Measurements from ENCODE around the gene SP100. TPM values are rescaled to one million over a fixed set of nuclear protein-coding genes. Genes with fewer than 3 reads are reported as not detected.

SP100 gene
- total and polyA plus RNA-seq, 2 donors = 69.2 to 97.7 TPM

GRCh38 chr2:230575642-230576324, 159.8 kb downstream of the SP100 start:
- no peaks in the 10 kb centered on the region for H3K27me3 ChIP-seq (ENCODE audit: control insufficient read depth in 2 of 2, insufficient read depth in 1 of 2, low read length in 1 of 2)
- H3K4me3 ChIP-seq (ENCODE audit: low read length in 2 of 2) = no peak overlapping the region
- 85% methylated on average over 9 of the region's 9 CpGs for WGBS
- no peaks in the 10 kb centered on the region for H3K4me1 ChIP-seq (ENCODE audit: control insufficient read depth in 2 of 2, insufficient read depth in 2 of 2, low read length in 2 of 2)
- DNase-seq (ENCODE audit: low read depth in 6 of 9, low spot score in 9 of 9) = peak in 1 of 9 donors; percentile 22
- no peak overlapping the region for H3K27ac ChIP-seq (ENCODE audit: low read depth in 1 of 2, low read length in 1 of 2)
- peaks cover 0 to 14% of the 10 kb centered on the region in 2 donors for H3K9me3 ChIP-seq (ENCODE audit: control insufficient read depth in 2 of 2, insufficient read depth in 1 of 2, low read length in 1 of 2)
- H3K36me3 ChIP-seq (ENCODE audit: control insufficient read depth in 2 of 2, insufficient read depth in 2 of 2, low read length in 1 of 2) = no peaks in the 10 kb centered on the region

GRCh38 chr2:230577114-230577513, 161.1 kb downstream of the SP100 start:
- DNase-seq (ENCODE audit: low read depth in 6 of 9, low spot score in 9 of 9) = no peak
- peaks cover 0 to 6% of the 10 kb centered on the region in 2 donors for H3K9me3 ChIP-seq (ENCODE audit: control insufficient read depth in 2 of 2, insufficient read depth in 1 of 2, low read length in 1 of 2)
- 86% methylated on average over 6 of the region's 6 CpGs for WGBS

GRCh38 chr2:230578106-230578505, 162.1 kb downstream of the SP100 start:
- H3K4me1 ChIP-seq (ENCODE audit: control insufficient read depth in 2 of 2, insufficient read depth in 2 of 2, low read length in 2 of 2) = no peaks in the 10 kb centered on the region
- DNase-seq (ENCODE audit: low read depth in 6 of 9, low spot score in 9 of 9) = no peak
- H3K4me3 ChIP-seq (ENCODE audit: low read length in 2 of 2) = no peak overlapping the region
- H3K27ac ChIP-seq (ENCODE audit: low read depth in 1 of 2, low read length in 1 of 2) = no peak overlapping the region
- H3K36me3 ChIP-seq (ENCODE audit: control insufficient read depth in 2 of 2, insufficient read depth in 2 of 2, low read length in 1 of 2) = no peaks in the 10 kb centered on the region
- H3K9me3 ChIP-seq (ENCODE audit: control insufficient read depth in 2 of 2, insufficient read depth in 1 of 2, low read length in 1 of 2) = peaks cover 0 to 6% of the 10 kb centered on the region in 2 donors
- 25% methylated on average over 2 of the region's 2 CpGs for WGBS
- no peaks in the 10 kb centered on the region for H3K27me3 ChIP-seq (ENCODE audit: control insufficient read depth in 2 of 2, insufficient read depth in 1 of 2, low read length in 1 of 2)

More at GRCh38 chr2:230577114-230577513, 161.1 kb downstream of the SP100 start:
- H3K27ac ChIP-seq (ENCODE audit: low read depth in 1 of 2, low read length in 1 of 2) = no peak overlapping the region
- no peak overlapping the region for H3K4me3 ChIP-seq (ENCODE audit: low read length in 2 of 2)
- no peaks in the 10 kb centered on the region for H3K36me3 ChIP-seq (ENCODE audit: control insufficient read depth in 2 of 2, insufficient read depth in 2 of 2, low read length in 1 of 2)
- no peaks in the 10 kb centered on the region for H3K4me1 ChIP-seq (ENCODE audit: control insufficient read depth in 2 of 2, insufficient read depth in 2 of 2, low read length in 2 of 2)
- H3K27me3 ChIP-seq (ENCODE audit: control insufficient read depth in 2 of 2, insufficient read depth in 1 of 2, low read length in 1 of 2) = no peaks in the 10 kb centered on the region

DNA sequence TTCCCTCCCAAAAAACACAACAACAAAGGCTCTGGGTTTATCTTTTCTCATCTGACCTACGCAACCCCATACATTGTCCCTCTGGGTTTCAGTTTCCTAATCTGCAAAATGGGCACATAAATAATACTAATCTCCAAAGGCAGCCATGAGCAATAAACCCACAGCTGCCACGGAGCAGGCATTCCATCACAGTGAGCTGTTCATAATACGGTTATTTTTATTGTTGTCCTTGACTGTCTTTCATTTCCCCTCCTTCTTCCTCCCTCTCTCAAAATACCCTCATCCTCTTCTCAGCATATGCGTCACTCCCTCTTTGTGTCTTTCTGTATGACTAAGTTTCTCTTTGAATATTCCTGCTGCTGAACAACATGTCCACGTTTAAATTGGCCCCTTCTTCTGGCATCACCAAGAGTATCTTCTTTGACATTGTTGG, 166.9 kb downstream of the SP100 start:
- Histone ChIP-seq H3K4me1 (ENCODE audit: control insufficient read depth in 2 of 2, insufficient read depth in 2 of 2, low read length in 2 of 2) (no peaks in the 10 kb centered on the region), H3K9me3 (ENCODE audit: control insufficient read depth in 2 of 2, insufficient read depth in 1 of 2, low read length in 1 of 2) (no peaks in the 10 kb centered on the region), H3K27me3 (ENCODE audit: control insufficient read depth in 2 of 2, insufficient read depth in 1 of 2, low read length in 1 of 2) (no peaks in the 10 kb centered on the region), H3K4me3 (ENCODE audit: low read length in 2 of 2) (no peak overlapping the region), H3K36me3 (ENCODE audit: control insufficient read depth in 2 of 2, insufficient read depth in 2 of 2, low read length in 1 of 2) (no peaks in the 10 kb centered on the region), H3K27ac (ENCODE audit: low read depth in 1 of 2, low read length in 1 of 2) (no peak overlapping the region)
- no peak for DNase-seq (ENCODE audit: low read depth in 6 of 9, low spot score in 9 of 9)
- 93% methylated on average over 5 of the region's 5 CpGs for WGBS

- WGBS = 94% methylated on average over 2 of the region's 2 CpGs
- no peak overlapping the region for H3K4me3 ChIP-seq (ENCODE audit: low read length in 2 of 2)
- no peak for DNase-seq (ENCODE audit: low read depth in 6 of 9, low spot score in 9 of 9)
- no peaks in the 10 kb centered on the region for H3K27me3 ChIP-seq (ENCODE audit: control insufficient read depth in 2 of 2, insufficient read depth in 1 of 2, low read length in 1 of 2)
- H3K4me1 ChIP-seq (ENCODE audit: control insufficient read depth in 2 of 2, insufficient read depth in 2 of 2, low read length in 2 of 2) = no peaks in the 10 kb centered on the region
- H3K9me3 ChIP-seq (ENCODE audit: control insufficient read depth in 2 of 2, insufficient read depth in 1 of 2, low read length in 1 of 2) = no peaks in the 10 kb centered on the region
- no peaks in the 10 kb centered on the region for H3K36me3 ChIP-seq (ENCODE audit: control insufficient read depth in 2 of 2, insufficient read depth in 2 of 2, low read length in 1 of 2)
- H3K27ac ChIP-seq (ENCODE audit: low read depth in 1 of 2, low read length in 1 of 2) = no peak overlapping the region
Measured at GRCh38 chr2:230583581-230583980, 167.6 kb downstream of the SP100 start.

GRCh38 chr2:230586328-230586982, 170.5 kb downstream of the SP100 start:
- 94% methylated on average over 2 of the region's 2 CpGs for WGBS
- DNase-seq (ENCODE audit: low read depth in 6 of 9, low spot score in 9 of 9) = no peak
- no peak overlapping the region for H3K4me3 ChIP-seq (ENCODE audit: low read length in 2 of 2)

DNA sequence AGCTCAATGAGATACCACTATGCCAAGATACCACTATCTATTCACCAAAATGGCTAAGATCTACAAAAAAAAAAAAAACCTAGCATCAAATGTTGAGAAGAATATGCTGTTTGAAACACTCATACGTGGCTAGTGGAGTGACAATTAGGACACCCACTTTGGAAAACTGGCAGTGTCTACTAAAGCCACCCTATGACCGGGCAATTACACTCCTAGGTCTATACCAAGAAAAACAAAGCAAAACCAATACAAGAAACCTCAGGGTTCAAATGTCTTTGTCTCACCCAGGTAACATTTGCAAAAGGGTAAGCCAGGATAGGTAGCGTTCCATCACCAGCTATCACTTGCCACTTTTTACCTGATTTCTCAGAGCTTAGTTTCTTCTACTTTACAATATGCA, 173.0 kb downstream of the SP100 start:
- Histone ChIP-seq H3K9me3 (ENCODE audit: control insufficient read depth in 2 of 2, insufficient read depth in 1 of 2, low read length in 1 of 2) (no peaks in the 10 kb centered on the region), H3K36me3 (ENCODE audit: control insufficient read depth in 2 of 2, insufficient read depth in 2 of 2, low read length in 1 of 2) (no peaks in the 10 kb centered on the region), H3K27ac (ENCODE audit: low read depth in 1 of 2, low read length in 1 of 2) (no peak overlapping the region), H3K27me3 (ENCODE audit: control insufficient read depth in 2 of 2, insufficient read depth in 1 of 2, low read length in 1 of 2) (no peaks in the 10 kb centered on the region), H3K4me3 (ENCODE audit: low read length in 2 of 2) (no peak overlapping the region), H3K4me1 (ENCODE audit: control insufficient read depth in 2 of 2, insufficient read depth in 2 of 2, low read length in 2 of 2) (peaks cover 0 to 10% of the 10 kb centered on the region in 2 donors)
- no peak for DNase-seq (ENCODE audit: low read depth in 6 of 9, low spot score in 9 of 9)
- 98% methylated on average over 3 of the region's 3 CpGs for WGBS

More at GRCh38 chr2:230586328-230586982, 170.5 kb downstream of the SP100 start:
- no peaks in the 10 kb centered on the region for H3K4me1 ChIP-seq (ENCODE audit: control insufficient read depth in 2 of 2, insufficient read depth in 2 of 2, low read length in 2 of 2)
- no peaks in the 10 kb centered on the region for H3K27me3 ChIP-seq (ENCODE audit: control insufficient read depth in 2 of 2, insufficient read depth in 1 of 2, low read length in 1 of 2)
- H3K27ac ChIP-seq (ENCODE audit: low read depth in 1 of 2, low read length in 1 of 2) = no peak overlapping the region
- H3K36me3 ChIP-seq (ENCODE audit: control insufficient read depth in 2 of 2, insufficient read depth in 2 of 2, low read length in 1 of 2) = no peaks in the 10 kb centered on the region
- no peaks in the 10 kb centered on the region for H3K9me3 ChIP-seq (ENCODE audit: control insufficient read depth in 2 of 2, insufficient read depth in 1 of 2, low read length in 1 of 2)

GRCh38 chr2:230589497-230590015, 173.6 kb downstream of the SP100 start:
- no peak for DNase-seq (ENCODE audit: low read depth in 6 of 9, low spot score in 9 of 9)
- Histone ChIP-seq H3K4me3 (ENCODE audit: low read length in 2 of 2) (no peak overlapping the region), H3K9me3 (ENCODE audit: control insufficient read depth in 2 of 2, insufficient read depth in 1 of 2, low read length in 1 of 2) (no peaks in the 10 kb centered on the region), H3K4me1 (ENCODE audit: control insufficient read depth in 2 of 2, insufficient read depth in 2 of 2, low read length in 2 of 2) (peaks cover 0 to 10% of the 10 kb centered on the region in 2 donors), H3K27ac (ENCODE audit: low read depth in 1 of 2, low read length in 1 of 2) (no peak overlapping the region), H3K36me3 (ENCODE audit: control insufficient read depth in 2 of 2, insufficient read depth in 2 of 2, low read length in 1 of 2) (no peaks in the 10 kb centered on the region), H3K27me3 (ENCODE audit: control insufficient read depth in 2 of 2, insufficient read depth in 1 of 2, low read length in 1 of 2) (no peaks in the 10 kb centered on the region)
- 93% methylated on average over 3 of the region's 3 CpGs for WGBS

DNA sequence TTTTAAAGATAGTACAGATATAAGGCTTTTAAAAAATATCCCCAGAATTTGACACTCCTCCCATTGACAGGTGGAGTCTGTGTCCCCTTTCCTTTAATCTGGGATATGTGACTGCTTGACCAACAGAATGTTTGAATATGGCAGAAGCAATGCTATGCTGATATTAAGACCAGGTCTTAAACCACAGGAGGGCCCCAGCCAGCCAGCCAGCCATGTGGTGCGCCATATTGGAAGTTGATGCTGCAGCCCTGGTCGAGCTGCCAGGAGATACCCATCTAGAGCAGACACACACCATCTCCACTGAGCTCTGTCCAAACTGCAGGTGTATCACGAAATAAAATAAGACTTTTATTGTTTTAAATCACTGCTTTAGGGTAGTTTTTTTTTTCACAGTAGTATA, 174.3 kb downstream of the SP100 start:
- WGBS = 77% methylated on average over 3 of the region's 3 CpGs
- no peaks in the 10 kb centered on the region for H3K9me3 ChIP-seq (ENCODE audit: control insufficient read depth in 2 of 2, insufficient read depth in 1 of 2, low read length in 1 of 2)
- H3K27ac ChIP-seq (ENCODE audit: low read depth in 1 of 2, low read length in 1 of 2) = no peak overlapping the region
- DNase-seq (ENCODE audit: low read depth in 6 of 9, low spot score in 9 of 9) = no peak
- no peaks in the 10 kb centered on the region for H3K36me3 ChIP-seq (ENCODE audit: control insufficient read depth in 2 of 2, insufficient read depth in 2 of 2, low read length in 1 of 2)
- H3K4me1 ChIP-seq (ENCODE audit: control insufficient read depth in 2 of 2, insufficient read depth in 2 of 2, low read length in 2 of 2) = peaks cover 0 to 10% of the 10 kb centered on the region in 2 donors
- no peaks in the 10 kb centered on the region for H3K27me3 ChIP-seq (ENCODE audit: control insufficient read depth in 2 of 2, insufficient read depth in 1 of 2, low read length in 1 of 2)
- H3K4me3 ChIP-seq (ENCODE audit: low read length in 2 of 2) = no peak overlapping the region
